Left lung (tissue), 10 donors: ENCODE data around the gene MUSTN1. TPM values are rescaled to one million over a fixed set of nuclear protein-coding genes. Genes with fewer than 3 reads are reported as not detected.

Experiments used
- ATAC-seq: fragments of 200-7000 bp; cut with Tn5 transposase; one replicate; pipeline ENCODE4 v1.9.1; 2020; ENCODE audit warnings: moderate library complexity
- DNase-seq, 4 donors: peaks; one replicate each; pipeline ENCODE4 v3.0.0-alpha.2; 2013 to 2020
- H3K27ac ChIP-seq, 2 donors: fragments of 200-600 bp; sonication (generic) in 1 of 2; one replicate each; pipeline versions ENCODE4 v1.5.0 to v1.8.0; 2020 to 2021
- H3K27me3 ChIP-seq, 2 donors: fragments of 200-600 bp; sonication (generic) in 1 of 2; one replicate each; pipeline versions ENCODE4 v1.5.0 to v1.8.0; 2020 to 2021
- H3K36me3 ChIP-seq, 2 donors: fragments of 200-600 bp; sonication (generic) in 1 of 2; one replicate each; pipeline versions ENCODE4 v1.5.0 to v1.8.0; 2020 to 2021
- H3K4me1 ChIP-seq, 2 donors: fragments of 200-600 bp; one replicate each; pipeline ENCODE4 v1.8.0; 2021
- H3K4me3 ChIP-seq, 2 donors: fragments of 200-600 bp; sonication (generic) in 1 of 2; one replicate each; pipeline versions ENCODE4 v1.5.0 to v1.8.0; 2020 to 2021; ENCODE audit warnings: mild to moderate bottlenecking in 1 of 2
- H3K9me3 ChIP-seq, 2 donors: fragments of 200-600 bp; sonication (generic) in 1 of 2; one replicate each; pipeline versions ENCODE4 v1.5.0 to v1.8.0; 2020 to 2021
- intact Hi-C, 2 donors: fragments of 100-400 bp; cut with DNase I; formaldehyde crosslinking; loops; one replicate each; pipeline versions ENCODE4 v1.11.2 to v1.14.2; 2022
- polyA plus RNA-seq, 6 donors: library from polyadenylated mRNA; unstranded; fragments of 120-200 nt; gene quantifications; one replicate each; pipeline ENCODE4 v1.2.1, GENCODE V29; 2013; ENCODE audit not compliant: insufficient read length in 6 of 6
- total RNA-seq, 2 donors: library from RNA; stranded (reverse); fragmentation: NEBNext Ultra II Directional; extraction: Animal tissue kit (Norgen Biotek cat#: 25700); gene quantifications; one replicate each; pipeline ENCODE4 v1.2.1, GENCODE V29; 2021
- TF ChIP-seq, protein P1 (sequence below), 2 donors: fragments of 200-600 bp; sonication (generic) in 1 of 2; IDR thresholded peaks; one replicate each; pipeline versions ENCODE4 v1.5.0 to v1.8.0; 2021; ENCODE audit warnings: antibody characterized with exemption in 2 of 2
- donor health status: DM: no; HTN: yes; CAD: no.
- donor health status: DM: no; HTN: no; CAD: no.

Gene MUSTN1
- total and polyA plus RNA-seq, 8 donors: 0.34 to 7.5 (median 1.1) TPM; not detected in 1

DNA sequence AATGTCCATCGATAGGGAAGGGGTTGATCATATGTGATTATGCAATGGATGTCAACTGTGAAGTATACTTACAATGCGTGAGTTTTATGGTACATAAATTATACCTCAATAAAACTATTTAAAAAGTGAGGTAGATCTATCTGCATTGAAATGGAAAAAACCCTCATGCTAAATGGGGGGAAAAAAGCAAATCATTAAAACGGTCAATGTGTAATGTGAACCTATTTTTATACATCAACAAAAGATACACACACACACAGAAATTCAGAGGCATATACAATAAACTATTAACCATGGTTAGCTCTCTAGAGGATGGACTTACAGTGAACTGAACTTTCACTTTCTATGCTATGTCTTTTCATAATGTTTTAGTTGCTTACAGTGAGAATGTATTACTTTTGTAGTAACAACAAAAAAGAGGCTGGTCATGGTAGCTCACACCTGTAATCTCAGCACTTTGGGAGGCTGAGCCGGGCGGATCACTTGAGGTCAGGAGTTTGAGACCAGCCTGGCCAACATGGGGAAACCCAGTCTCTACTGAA, 39.4 kb upstream of the MUSTN1 start:
- intact Hi-C loops: no loop called here
- no peak for DNase-seq
- H3K27me3 ChIP-seq: no peaks in the 10 kb centered on the region
- H3K9me3 ChIP-seq: no peaks in the 10 kb centered on the region
- TF ChIP-seq, protein P1, sequence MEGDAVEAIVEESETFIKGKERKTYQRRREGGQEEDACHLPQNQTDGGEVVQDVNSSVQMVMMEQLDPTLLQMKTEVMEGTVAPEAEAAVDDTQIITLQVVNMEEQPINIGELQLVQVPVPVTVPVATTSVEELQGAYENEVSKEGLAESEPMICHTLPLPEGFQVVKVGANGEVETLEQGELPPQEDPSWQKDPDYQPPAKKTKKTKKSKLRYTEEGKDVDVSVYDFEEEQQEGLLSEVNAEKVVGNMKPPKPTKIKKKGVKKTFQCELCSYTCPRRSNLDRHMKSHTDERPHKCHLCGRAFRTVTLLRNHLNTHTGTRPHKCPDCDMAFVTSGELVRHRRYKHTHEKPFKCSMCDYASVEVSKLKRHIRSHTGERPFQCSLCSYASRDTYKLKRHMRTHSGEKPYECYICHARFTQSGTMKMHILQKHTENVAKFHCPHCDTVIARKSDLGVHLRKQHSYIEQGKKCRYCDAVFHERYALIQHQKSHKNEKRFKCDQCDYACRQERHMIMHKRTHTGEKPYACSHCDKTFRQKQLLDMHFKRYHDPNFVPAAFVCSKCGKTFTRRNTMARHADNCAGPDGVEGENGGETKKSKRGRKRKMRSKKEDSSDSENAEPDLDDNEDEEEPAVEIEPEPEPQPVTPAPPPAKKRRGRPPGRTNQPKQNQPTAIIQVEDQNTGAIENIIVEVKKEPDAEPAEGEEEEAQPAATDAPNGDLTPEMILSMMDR (IDR thresholded peaks at IDR 0.05): no peak
- ATAC-seq: no peak
- peaks cover 0 to 7% of the 10 kb centered on the region in 2 donors for H3K36me3 ChIP-seq
- no peak overlapping the region for H3K4me3 ChIP-seq
- peak overlapping the region in 1 of 2 donors; percentile 18 for H3K27ac ChIP-seq
- H3K4me1 ChIP-seq: peaks cover 0 to 31% of the 10 kb centered on the region in 2 donors

DNA sequence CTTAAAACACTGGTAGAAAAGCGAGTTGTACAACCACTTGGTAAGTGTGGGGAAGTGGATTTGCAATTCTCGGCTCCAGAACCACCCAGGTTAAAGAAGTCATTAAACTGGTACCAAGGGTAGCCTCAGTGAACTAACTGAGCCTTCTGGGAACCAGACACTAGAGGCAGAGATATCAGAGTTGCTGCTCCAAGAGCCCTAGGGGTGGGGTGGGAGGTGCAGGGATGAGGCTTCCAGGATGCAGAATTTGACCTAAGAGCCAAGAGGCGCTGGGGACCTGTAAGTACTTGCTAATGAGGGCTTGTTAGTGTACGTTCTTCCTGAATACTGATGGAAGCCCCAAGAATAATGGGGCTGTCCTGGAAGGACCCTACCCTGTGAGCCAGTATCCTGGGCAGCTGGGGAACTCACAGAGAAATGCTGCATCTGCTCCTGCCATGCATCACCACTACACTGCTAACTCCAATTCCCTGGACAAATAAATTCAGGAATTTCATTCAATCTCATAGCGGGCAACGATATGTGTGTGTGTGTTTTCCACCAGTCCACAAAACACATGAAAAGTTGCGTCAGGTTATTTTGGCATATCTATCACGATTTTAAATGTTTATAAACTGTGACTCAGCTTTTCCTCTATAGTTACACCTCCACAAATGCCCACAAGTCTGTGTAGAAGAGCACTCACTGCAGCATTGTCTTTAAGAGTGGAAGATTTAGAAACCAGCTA, 38.8 kb upstream of the MUSTN1 start:
- H3K9me3 ChIP-seq: no peaks in the 10 kb centered on the region
- TF ChIP-seq, protein P1 (IDR thresholded peaks at IDR 0.05): no peak
- H3K27ac ChIP-seq: peak overlapping the region in 1 of 2 donors; percentile 18
- ATAC-seq (no peak), DNase-seq (no peak)
- H3K36me3 ChIP-seq: peaks cover 0 to 1% of the 10 kb centered on the region in 2 donors
- H3K27me3 ChIP-seq: no peaks in the 10 kb centered on the region
- intact Hi-C loops: no loop called here
- peaks cover 0 to 31% of the 10 kb centered on the region in 2 donors for H3K4me1 ChIP-seq
- H3K4me3 ChIP-seq: no peak overlapping the region

DNA sequence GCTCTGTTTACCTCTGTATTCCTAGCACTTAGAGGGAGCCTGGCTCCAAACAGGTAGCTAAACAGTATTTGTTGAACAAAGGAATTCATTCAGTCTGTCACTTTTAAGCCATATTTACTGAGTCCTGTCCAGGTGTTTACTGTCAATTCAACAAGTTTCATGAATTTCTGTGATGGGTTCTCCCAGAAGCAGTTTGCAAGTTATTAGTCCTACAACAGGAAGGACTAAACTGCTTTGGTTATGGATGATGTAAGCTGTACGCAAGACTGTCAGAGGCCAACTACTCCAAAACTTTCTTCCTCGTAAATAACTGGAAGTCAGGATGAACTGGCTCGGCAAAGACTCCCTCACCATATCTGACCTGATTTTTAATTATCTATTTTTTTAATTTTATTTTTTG, 37.4 kb upstream of the MUSTN1 start:
- Histone ChIP-seq H3K27me3 (no peaks in the 10 kb centered on the region), H3K4me3 (no peak overlapping the region), H3K9me3 (no peaks in the 10 kb centered on the region), H3K27ac (no peak overlapping the region), H3K4me1 (peaks cover 0 to 31% of the 10 kb centered on the region in 2 donors), H3K36me3 (no peaks in the 10 kb centered on the region)
- intact Hi-C loops: no loop called here
- DNase-seq (no peak), ATAC-seq (no peak)
- TF ChIP-seq, protein P1 (IDR thresholded peaks at IDR 0.05): no peak

DNA sequence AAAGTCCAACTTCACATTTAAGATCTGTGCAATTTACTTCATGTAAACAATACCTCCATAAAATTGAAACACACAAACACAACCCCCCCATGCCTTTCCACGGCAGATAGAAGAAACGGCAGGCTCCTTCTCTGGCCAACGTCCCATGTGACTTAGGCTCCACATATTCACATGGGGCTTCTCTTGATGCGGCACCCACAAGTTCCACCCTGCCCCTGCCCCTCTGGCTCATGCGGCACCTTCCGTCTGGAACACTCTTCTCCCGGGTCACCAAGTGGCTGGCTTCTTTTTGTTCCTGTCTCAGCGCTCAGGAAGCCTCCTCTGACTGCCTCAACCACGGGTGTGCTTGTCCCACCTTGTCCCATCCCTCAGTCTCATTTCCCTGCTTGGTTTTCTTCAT, 36.9 kb upstream of the MUSTN1 start:
- H3K4me3 ChIP-seq: no peak overlapping the region
- H3K27ac ChIP-seq: no peak overlapping the region
- DNase-seq (no peak), ATAC-seq (no peak)
- no peaks in the 10 kb centered on the region for H3K27me3 ChIP-seq
- H3K9me3 ChIP-seq: no peaks in the 10 kb centered on the region
- TF ChIP-seq, protein P1 (IDR thresholded peaks at IDR 0.05): no peak
- peaks cover 0 to 31% of the 10 kb centered on the region in 2 donors for H3K4me1 ChIP-seq
- no peaks in the 10 kb centered on the region for H3K36me3 ChIP-seq
- intact Hi-C loops: no loop called here

DNA sequence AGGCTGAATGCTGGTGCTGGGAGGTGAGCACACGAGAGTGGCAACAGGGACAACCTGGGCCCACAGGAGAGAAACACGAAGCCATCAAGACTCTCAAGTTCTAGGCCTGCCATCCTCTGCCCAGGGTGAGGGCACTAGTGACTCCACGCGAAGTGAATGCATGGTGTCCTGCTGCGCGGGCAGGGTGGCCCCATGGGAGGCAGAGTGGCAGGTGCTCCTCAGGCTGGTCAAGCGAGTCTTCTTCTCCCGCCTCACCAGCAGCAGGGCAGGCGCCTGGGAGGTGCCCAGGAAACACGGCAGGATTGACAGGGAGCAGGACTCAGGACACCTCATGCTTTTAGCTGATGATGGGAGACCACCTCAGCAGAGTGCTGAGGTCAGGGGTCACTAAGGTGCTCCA, 35.7 kb upstream of the MUSTN1 start:
- ATAC-seq (no peak), DNase-seq (no peak)
- H3K27ac ChIP-seq: no peak overlapping the region
- no peaks in the 10 kb centered on the region for H3K27me3 ChIP-seq
- H3K9me3 ChIP-seq: peaks cover 0 to 1% of the 10 kb centered on the region in 2 donors
- no peaks in the 10 kb centered on the region for H3K36me3 ChIP-seq
- H3K4me1 ChIP-seq: peaks cover 0 to 27% of the 10 kb centered on the region in 2 donors
- H3K4me3 ChIP-seq: no peak overlapping the region
- intact Hi-C loops: no loop called here
- TF ChIP-seq, protein P1 (IDR thresholded peaks at IDR 0.05): no peak
